ENCODE measurements around the gene MCC. TPM values are rescaled to one million over a fixed set of nuclear protein-coding genes. Genes with fewer than 3 reads are reported as not detected.
"Not testable (repeated sequence)": the region's sequence is repeated elsewhere in the genome, so short reads cannot be mapped to it uniquely, and the experiment has no call there.

The MCC gene
- total RNA-seq, 1 donor from 2014 or later, result 33.9 TPM

DNA sequence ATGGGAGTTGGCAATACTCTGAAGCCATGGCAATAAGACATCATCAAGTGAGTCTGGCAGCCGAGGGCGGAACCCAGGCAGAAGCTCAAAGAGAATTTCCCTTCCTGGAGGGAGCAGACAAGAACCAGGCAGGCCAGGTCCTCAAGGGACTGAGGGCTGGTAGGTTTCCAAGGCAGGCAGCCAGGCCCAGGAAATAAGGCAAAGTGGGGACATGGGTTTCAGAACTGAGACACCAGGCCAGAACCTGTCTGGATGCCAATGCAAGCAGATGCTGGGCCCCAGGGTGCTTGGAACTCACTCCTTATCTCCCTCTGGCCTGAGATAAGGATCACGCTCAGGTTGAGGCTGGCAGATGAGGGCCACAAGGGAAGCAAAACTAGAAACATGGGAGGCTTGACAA is 62.3 kb downstream of the MCC start:
- Mint-ChIP-seq H3K4me1 (peaks cover 4% of the 10 kb centered on the region), H3K36me3 (no peaks in the 10 kb centered on the region), H3K27ac (no peak overlapping the region), H3K4me3 (no peak overlapping the region), H3K9me3 (no peaks in the 10 kb centered on the region), H3K27me3 (ENCODE audit: low read depth) (no peaks in the 10 kb centered on the region)
- no peak for DNase-seq (ENCODE audit: low spot score in 2 of 2, unreplicated experiment in 2 of 2)
- TF ChIP-seq, protein P1, sequence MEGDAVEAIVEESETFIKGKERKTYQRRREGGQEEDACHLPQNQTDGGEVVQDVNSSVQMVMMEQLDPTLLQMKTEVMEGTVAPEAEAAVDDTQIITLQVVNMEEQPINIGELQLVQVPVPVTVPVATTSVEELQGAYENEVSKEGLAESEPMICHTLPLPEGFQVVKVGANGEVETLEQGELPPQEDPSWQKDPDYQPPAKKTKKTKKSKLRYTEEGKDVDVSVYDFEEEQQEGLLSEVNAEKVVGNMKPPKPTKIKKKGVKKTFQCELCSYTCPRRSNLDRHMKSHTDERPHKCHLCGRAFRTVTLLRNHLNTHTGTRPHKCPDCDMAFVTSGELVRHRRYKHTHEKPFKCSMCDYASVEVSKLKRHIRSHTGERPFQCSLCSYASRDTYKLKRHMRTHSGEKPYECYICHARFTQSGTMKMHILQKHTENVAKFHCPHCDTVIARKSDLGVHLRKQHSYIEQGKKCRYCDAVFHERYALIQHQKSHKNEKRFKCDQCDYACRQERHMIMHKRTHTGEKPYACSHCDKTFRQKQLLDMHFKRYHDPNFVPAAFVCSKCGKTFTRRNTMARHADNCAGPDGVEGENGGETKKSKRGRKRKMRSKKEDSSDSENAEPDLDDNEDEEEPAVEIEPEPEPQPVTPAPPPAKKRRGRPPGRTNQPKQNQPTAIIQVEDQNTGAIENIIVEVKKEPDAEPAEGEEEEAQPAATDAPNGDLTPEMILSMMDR (IDR thresholded peaks at IDR 0.05; ENCODE audit: unreplicated experiment), result no peak

DNA sequence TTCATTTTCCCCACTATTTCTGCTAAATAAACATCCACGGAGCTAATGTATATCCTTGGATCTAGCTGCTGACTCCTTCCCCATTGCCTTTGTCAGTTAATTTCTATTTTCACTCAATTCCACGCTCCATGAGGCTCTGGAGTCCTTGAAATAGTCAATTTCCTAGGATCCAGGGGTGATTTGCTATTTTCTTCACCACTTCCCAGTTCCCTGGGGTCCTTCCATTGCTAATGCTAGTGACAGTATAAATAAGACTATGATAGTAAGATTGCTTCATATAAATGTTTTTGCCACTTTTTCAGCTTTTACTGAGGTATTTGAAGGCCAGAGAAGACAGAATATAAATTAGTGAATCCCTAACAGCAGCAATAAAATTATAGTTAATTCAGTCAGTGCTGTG is 66.6 kb downstream of the MCC start:
- no peaks in the 10 kb centered on the region for H3K36me3 Mint-ChIP-seq
- DNase-seq (ENCODE audit: low spot score in 2 of 2, unreplicated experiment in 2 of 2), result no peak
- no peak overlapping the region for H3K4me3 Mint-ChIP-seq
- H3K4me1 Mint-ChIP-seq, result no peaks in the 10 kb centered on the region
- TF ChIP-seq, protein P1 (IDR thresholded peaks at IDR 0.05; ENCODE audit: unreplicated experiment), result no peak
- no peaks in the 10 kb centered on the region for H3K27me3 Mint-ChIP-seq (ENCODE audit: low read depth)
- no peak overlapping the region for H3K27ac Mint-ChIP-seq
- no peaks in the 10 kb centered on the region for H3K9me3 Mint-ChIP-seq

DNA sequence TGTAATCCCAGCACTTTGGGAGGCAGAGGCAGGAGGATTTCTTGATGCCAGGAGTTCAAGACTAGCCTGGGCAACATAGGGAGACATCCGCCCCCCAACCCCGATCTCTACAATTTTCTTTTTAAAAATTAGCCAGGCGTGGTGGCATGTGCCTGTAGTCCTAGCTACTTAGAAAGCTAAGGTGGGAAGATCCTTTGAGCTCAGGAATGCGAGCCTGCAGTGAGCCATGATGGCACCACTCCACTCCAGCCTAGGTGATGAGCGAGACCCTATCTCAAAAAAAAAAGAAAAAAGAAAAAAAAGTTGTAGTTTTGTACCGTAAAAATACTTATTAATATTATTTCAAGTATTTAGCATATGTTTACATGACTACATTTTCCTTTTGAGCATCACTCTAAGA is 82.7 kb downstream of the MCC start:
- Mint-ChIP-seq H3K9me3 (peaks cover 4% of the 10 kb centered on the region), H3K4me3 (no peak overlapping the region), H3K4me1 (peaks cover 3% of the 10 kb centered on the region), H3K27me3 (ENCODE audit: low read depth) (no peaks in the 10 kb centered on the region), H3K27ac (no peak overlapping the region), H3K36me3 (no peaks in the 10 kb centered on the region)
- TF ChIP-seq, protein P1 (IDR thresholded peaks at IDR 0.05; ENCODE audit: unreplicated experiment), result no peak
- DNase-seq (ENCODE audit: low spot score in 2 of 2, unreplicated experiment in 2 of 2), result no peak

- Mint-ChIP-seq H3K9me3 (no peaks in the 10 kb centered on the region), H3K4me3 (no peak overlapping the region), H3K27me3 (ENCODE audit: low read depth) (no peaks in the 10 kb centered on the region), H3K36me3 (no peaks in the 10 kb centered on the region), H3K4me1 (peaks cover 3% of the 10 kb centered on the region), H3K27ac (no peak overlapping the region)
- TF ChIP-seq, protein P1 (IDR thresholded peaks at IDR 0.05; ENCODE audit: unreplicated experiment), result no peak
- no peak for DNase-seq (ENCODE audit: low spot score in 2 of 2, unreplicated experiment in 2 of 2)
These were observed 84.0 kb downstream of the MCC start for GRCh38 chr5:113404269-113404668.

- H3K36me3 Mint-ChIP-seq; H3K27ac Mint-ChIP-seq; H3K9me3 Mint-ChIP-seq; H3K4me3 Mint-ChIP-seq; DNase-seq (ENCODE audit: low spot score in 2 of 2, unreplicated experiment in 2 of 2); H3K4me1 Mint-ChIP-seq; H3K27me3 Mint-ChIP-seq (ENCODE audit: low read depth): not testable (repeated sequence)
These were observed 90.3 kb downstream of the MCC start for GRCh38 chr5:113397986-113398385.

DNA sequence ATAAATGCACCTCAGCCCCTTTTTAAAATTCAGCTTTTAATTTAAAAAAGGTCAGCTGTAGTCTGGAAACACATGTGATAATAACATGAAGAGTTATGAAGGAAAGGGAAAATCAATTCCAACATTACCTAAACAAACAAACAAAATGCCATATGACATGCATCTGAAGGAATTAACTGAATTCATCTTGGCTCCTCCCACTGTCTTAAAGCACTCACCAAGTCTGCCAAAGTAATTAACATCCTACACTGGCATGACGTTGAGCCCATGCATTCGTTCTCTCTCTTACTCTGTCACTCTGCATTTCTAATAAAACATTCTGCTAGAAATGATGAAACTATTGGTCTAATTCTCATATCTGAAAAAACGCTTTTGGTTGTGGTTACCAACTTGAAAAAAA is 91.2 kb downstream of the MCC start:
- DNase-seq (ENCODE audit: low spot score in 2 of 2, unreplicated experiment in 2 of 2), result no peak
- TF ChIP-seq, protein P1 (IDR thresholded peaks at IDR 0.05; ENCODE audit: unreplicated experiment), result no peak
- H3K9me3 Mint-ChIP-seq, result peaks cover 9% of the 10 kb centered on the region
- no peaks in the 10 kb centered on the region for H3K27me3 Mint-ChIP-seq (ENCODE audit: low read depth)
- no peaks in the 10 kb centered on the region for H3K4me1 Mint-ChIP-seq
- H3K36me3 Mint-ChIP-seq, result no peaks in the 10 kb centered on the region
- H3K27ac Mint-ChIP-seq, result no peak overlapping the region
- no peak overlapping the region for H3K4me3 Mint-ChIP-seq

Measured in mesothelial cell of epicardium (in vitro differentiated cells).